HG02610 (cell line): ENCODE data around the gene RYR3.

Experiments used
- ATAC-seq: cut with Tn5 transposase; IDR thresholded peaks from one replicate; pipeline ENCODE4 v1.9.1; 2021; ENCODE audit warnings: mild to moderate bottlenecking, moderate library complexity; ENCODE audit not compliant: unreplicated experiment

RYR3 gene

GRCh38 chr15:33500432-33501195 is 189.8 kb downstream of the RYR3 start:
- no peak for ATAC-seq

DNA sequence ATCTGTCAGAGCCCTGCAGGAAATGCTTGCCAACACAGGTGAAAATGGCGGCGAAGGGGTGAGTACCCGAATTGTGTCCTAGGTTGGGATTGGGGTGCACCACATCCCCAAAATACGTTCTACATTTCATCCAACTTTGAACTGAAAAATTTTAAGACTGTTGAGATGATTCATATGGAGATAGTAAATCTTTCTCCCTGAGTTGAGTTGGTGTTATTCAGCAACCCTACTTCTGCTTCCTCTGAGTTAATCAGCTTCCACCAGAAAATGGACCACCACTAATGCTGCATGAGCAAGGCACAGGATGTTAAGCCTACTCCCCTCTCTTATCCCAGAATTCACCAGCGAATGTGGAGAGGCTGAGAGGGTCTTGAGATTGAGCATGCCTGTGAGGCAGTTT is 192.9 kb downstream of the RYR3 start:
- ATAC-seq, result no peak

DNA sequence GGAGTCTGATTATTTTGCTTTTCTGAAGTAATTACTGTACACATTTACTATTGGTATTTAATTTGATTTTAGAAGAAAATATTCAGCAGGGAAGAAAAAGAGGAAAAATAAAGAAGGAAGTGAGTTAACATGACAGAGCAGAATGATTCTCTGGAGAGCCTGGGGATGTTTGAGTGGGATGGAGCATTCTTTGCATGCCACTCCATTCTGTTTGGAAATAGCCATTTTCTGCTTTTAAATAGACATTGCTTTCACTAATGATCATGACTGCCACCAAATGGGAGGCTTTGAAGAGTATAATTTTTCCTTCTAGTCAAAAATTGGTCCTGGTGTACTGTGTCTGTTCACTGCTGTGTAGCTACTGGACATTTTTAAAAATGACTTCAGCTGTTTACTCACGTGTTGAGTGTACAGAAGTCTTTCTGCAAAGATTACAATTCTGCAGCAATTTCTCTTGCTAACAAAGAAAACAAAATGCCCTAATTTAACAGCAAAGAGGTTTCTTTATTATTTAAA is 196.1 kb downstream of the RYR3 start:
- no peak for ATAC-seq

GRCh38 chr15:33508703-33509102 is 197.9 kb downstream of the RYR3 start:
- ATAC-seq, result no peak

DNA sequence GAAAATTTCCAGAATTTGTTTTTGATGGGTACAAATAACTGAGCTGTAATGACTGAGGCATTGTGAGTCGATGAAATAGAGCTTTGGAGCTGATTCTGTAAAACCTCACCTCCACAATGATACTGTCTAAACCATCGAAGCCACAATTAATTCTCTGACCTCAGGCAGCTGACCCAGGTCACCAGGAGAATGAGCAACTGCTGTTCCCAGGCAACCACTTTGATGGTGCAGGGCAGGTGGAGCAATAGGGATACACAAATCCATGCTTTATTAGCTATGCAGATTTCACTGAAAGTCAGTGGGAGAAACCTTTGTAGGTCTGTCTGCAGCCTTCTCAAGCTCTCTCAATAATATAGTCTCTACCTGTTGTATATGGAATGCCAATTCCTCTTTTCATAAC is 204.4 kb downstream of the RYR3 start:
- ATAC-seq, result no peak

DNA sequence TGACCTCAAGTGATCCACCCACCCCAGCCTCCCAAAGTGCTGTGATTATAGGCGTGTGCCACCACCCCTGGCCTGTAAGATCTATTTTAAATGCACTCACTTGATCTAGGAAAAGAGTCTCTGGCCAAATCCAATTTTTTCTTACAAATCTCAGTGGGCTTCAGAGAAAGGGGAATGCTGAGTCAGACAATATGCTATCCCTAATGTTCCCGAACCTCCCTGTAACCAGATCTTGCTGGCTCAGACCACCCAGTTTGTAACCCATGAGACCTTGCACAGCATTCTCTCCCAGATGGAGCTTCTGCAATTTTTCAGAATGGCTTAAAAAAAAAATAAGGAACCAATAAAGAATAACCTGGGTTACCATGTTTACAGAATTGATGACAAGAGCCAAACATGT is 205.8 kb downstream of the RYR3 start:
- ATAC-seq, result no peak

- no peak for ATAC-seq
Measured at GRCh38 chr15:33517944-33518343, 207.2 kb downstream of the RYR3 start.

DNA sequence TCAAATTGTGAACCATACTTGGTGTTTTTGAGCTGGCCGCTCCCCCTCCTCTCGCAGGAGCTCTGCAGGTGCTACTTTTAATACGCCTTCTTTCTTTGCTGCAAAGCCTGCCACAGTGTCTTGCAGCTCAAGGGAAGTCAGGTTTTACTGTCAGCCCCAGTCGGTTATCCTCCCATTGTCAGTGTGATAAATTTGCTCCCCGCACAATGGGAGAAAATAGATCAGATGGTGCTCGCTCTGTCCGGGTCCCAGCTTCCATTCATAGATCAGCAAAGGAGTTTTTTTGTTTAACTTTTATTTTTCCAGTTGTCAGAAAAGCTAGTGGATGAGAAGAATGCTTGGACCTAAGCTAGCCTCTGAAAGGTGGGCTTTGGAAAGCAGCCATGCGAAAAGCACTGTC is 207.7 kb downstream of the RYR3 start:
- no peak for ATAC-seq

- ATAC-seq, result no peak
Measured at GRCh38 chr15:33524274-33524673, 213.5 kb downstream of the RYR3 start.

DNA sequence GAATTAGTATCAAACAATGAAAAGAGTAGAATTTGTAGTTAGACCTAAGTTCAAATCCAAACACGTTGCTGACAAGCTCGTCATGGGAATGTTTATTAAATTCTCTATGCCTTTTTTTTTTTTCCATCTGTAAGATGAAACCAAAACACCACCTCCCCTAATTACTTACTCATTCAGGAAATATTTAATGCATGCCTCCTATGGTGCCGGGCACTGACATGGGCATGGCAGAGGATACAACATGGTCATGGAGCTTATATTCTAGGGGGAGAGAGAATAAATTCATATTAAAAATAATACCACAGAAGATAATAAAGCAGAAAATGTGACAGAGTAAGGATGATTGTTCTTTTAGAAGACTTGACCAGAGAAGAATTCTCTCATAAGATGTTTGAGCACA is 215.8 kb downstream of the RYR3 start:
- ATAC-seq, result no peak

DNA sequence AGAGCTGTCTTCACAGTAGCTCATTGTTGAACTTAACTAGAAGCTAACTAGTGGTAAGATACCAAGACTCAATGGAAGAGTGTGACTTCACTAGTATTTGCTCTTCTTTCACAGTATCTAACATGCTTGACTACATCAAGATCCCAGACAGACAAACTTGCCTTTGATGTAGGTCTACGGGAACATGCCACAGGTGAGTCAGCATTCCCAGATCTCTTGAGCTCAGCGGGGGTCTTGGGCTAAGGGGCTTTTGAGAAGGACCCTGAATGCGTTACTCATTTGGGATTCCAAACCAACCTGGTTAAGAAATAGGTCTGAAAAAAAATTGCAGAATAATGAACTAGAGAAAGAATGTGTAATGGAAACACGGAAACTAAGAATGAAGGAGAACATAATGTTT is 222.4 kb downstream of the RYR3 start:
- ATAC-seq, result no peak

GRCh38 chr15:33534642-33535041 is 223.9 kb downstream of the RYR3 start:
- ATAC-seq, result no peak

DNA sequence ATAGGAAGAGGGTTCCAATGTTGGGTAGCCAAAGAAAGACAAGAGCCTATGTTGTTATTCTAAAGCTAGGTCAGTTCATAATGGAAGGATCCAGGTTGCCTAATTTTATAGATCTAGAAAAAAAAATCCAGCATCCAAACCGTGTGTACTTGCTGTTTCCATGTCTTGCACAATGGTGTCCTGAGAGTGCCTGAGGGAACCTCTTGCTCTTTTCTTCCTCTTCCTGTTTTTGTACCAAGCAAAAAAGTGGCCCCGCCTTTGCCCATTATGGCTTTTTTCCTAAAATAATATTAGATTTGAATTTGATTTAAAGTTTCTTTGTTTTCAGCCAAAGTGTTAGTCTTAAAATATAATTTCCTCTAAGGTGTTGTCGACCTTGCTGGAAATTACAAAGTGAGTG is 224.4 kb downstream of the RYR3 start:
- ATAC-seq, result no peak

DNA sequence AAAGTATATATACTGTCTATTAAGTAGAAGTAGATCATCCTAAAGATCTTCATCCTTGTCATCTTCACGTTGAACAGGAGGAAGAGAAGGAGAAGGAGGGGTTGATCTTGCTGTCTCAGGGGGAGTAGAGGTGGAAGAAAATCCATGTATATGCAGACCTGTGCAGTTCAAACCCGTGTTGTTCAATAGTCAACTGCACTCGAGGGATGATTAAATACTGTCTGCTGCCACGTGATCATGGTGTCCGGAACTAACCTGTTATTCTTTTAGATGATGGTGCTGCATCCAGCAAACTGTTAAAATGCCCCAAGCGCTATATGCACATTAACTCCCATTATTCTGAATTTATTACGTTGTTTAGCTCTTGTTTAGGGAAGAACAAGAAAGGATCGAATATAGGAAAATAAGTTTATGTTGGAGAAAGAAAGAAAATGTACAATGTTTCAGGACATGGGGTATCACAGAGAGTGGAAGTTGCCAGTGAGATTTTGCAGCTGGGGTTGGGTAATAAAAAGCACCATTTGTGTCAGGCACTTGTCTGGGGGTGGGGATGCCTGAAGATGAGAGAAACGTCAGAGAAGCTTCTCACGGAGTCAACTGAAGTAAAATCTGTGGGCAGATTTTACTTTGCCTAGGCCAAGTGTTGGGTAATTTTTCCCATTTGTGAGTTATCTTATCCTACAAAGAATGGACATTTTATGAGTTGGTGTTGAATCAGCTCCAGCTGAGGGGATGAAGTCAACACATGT is 229.2 kb downstream of the RYR3 start:
- ATAC-seq, result no peak

DNA sequence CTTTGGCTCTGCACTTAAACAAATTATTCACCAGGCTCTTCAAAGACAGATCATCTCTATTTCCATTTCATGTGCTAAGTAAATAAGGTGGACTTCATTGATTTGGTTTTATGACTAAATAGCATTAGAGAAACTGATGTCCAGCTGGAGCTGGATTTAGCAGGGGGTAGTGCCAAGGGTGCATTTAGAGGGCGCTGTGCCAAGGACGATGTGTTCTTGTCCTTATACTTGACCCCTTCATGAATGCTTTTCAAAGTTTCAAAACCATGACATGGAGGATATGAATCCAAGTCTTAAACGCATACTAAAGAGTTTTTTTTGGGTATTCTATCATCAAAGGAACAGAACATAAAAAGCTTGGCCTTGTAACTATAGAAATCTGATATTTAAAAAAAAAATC is 233.2 kb downstream of the RYR3 start:
- no peak for ATAC-seq

DNA sequence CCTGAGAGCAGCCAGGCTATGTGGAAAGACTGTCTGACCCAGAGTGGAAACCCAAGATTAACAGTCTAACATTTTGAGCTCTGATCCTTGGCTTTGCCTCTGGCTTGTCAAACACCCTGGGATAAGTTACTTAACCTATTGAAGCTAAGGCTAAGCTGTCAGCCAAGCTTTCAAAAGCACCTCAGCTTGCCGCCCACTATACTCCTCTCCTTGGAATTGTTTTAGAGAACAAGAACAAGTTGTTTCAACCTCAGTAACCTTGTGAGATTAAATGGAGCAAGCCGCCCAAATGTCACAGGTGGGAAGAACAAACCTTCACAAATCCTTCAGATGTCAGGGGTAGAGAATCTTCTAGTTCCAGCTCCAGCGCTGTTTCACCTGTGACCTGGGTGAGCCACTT is 235.1 kb downstream of the RYR3 start:
- ATAC-seq, result no peak

DNA sequence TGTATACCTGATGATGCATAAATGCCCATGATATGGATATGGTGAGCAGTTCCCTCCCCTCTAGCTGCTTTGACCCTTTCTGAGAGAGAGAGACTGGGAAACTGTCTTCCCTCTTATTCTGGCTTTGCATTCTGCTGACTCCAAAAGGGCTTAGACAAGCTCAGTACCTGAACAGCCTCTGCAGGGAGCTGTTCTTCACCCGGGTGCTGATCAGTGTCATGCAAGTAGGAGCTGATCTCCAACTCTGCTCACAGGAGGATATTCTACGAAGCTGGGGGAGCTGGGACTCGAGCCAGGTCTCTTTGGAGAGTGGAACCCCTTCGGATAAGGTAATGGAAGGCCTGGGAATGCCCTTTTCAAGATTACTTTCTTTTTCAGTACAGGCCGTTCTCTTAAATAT is 237.1 kb downstream of the RYR3 start:
- no peak for ATAC-seq

DNA sequence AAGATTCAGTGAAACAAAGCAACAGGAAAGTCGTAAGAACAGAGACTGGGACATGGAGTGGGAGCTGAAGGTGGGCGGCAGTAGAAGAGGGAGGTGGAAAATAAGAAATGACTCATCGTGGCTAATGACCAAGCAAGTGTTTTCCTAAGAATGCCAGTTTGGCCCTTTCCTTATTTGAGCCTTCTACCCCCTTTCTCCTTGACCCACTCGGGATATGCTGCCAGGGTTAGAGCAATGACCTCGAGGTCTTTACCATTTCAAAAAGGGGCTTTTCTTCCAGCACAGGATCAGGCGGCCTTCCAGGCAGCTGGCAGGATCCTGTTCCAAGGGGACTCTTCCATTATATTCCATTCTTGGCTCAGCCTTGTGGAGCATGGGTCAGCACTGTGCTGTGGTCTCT is 241.1 kb downstream of the RYR3 start:
- ATAC-seq, result no peak

DNA sequence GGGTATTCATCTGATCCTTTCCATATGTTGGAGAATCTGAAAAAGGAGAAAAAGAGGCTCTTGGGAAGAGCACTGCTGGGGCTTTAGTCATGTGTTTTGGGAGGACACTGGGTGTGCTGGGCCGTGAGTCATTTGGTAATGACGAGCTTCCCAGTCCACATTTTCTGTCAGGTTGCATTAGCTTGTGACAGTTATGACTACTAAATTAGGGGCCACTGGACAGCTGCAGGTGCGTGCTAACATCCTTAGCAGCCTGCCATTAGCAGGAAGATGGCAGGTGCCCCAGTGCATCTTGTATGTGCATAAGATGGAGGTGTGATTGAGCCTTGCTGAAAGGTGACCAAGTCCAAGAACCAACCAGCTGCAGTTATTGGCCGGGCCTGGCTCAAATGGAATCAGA is 242.4 kb downstream of the RYR3 start:
- ATAC-seq, result no peak

DNA sequence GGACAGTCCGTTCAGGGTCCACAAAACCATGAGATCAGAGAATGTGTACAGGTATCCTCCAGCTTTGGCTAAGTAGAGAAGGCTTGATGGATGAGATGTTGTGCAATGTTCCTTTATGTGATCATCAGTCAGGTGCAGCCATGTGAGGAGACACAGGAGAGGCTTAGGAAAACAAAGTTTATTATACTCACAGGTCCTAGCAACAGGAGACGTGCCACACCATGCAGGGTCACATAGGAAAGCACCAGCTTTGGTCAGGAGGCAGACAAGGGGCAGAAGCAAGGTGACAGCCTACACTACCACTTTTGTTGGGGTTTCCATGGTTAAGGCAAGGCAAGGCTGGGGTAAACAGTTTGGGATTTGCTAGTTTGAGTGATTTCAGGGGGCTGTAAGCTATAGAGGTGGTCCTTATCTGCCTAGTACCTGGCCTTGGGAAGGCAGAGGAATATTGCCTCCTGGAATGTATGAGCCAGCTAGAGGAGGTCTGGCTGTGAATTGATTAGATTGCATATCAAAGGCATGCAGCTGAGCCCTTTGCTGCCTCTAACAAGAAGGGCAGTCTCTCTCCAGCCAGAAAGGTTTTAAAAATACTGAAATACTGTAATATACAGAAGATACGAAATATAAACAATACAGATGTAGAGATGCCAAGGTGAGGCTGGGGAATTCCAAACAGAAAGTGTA is 248.6 kb downstream of the RYR3 start:
- no peak for ATAC-seq

DNA sequence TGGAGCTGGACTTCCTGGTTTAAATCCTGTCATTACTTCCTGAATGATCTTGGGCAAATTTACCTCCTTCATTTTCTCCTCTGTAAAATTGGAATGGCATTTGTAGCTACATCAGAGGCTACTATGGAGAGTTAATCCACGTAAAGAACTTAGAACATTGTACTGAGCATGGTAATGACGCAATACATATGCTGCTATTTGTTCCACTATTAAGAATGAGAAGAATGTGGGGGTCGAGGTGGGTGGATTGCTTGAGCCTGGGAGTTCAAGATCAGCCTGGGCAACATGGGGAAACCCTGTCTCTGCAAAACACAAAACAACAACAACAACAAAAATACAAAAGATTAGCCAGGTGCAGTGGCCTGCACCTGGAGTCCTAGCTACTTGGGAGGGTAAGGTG is 250.6 kb downstream of the RYR3 start:
- no peak for ATAC-seq

- no peak for ATAC-seq
Measured at GRCh38 chr15:33561967-33562366, 251.2 kb downstream of the RYR3 start.
